NT2/D1 (cell line): Measurements from ENCODE around the gene MYLK2.
A peak's percentile ranks its signal among the peaks of the same experiment; 100 is the strongest.

Source experiments
- DNase-seq: peaks from one replicate; pipeline ENCODE4 v3.0.0-alpha.2; 2011; ENCODE audit warnings: low read depth, low spot score
- H3K27me3 ChIP-seq: 2 replicates; pipeline ENCODE4 v1.6.0; 2011; ENCODE audit warnings: mild to moderate bottlenecking; ENCODE audit not compliant: insufficient read length, insufficient read depth
- H3K36me3 ChIP-seq: 2 replicates; pipeline ENCODE4 v1.6.1; 2011; ENCODE audit warnings: mild to moderate bottlenecking, low read length, mixed read lengths; ENCODE audit not compliant: insufficient read depth, insufficient read length
- H3K4me1 ChIP-seq: 2 replicates; pipeline ENCODE4 v1.5.1; 2011; ENCODE audit not compliant: insufficient read depth, insufficient read length
- H3K4me3 ChIP-seq: 2 replicates; pipeline ENCODE4 v1.5.1; 2011; ENCODE audit warnings: low read depth; ENCODE audit not compliant: insufficient read length
- H3K9ac ChIP-seq: 2 replicates; pipeline ENCODE4 v1.6.0; 2011; ENCODE audit warnings: low read depth; ENCODE audit not compliant: insufficient read length
- H3K9me3 ChIP-seq: 2 replicates; pipeline ENCODE4 v1.5.1; 2011; ENCODE audit warnings: mild to moderate bottlenecking, low read length; ENCODE audit not compliant: insufficient read depth
- SUZ12 ChIP-seq: IDR thresholded peaks from 2 replicates; pipeline ENCODE4 v1.6.1; 2011; ENCODE audit not compliant: insufficient read length, insufficient read depth; ENCODE audit errors: extremely low read depth
- YY1 ChIP-seq: IDR thresholded peaks from 2 replicates; pipeline ENCODE4 v1.6.1; 2011; ENCODE audit not compliant: insufficient read length, insufficient read depth
- ZNF274 ChIP-seq: IDR thresholded peaks from 2 replicates; pipeline ENCODE4 v1.6.1; 2011; ENCODE audit warnings: mild to moderate bottlenecking, low read depth, low read length

The MYLK2 gene

GRCh38 chr20:31831211-31831610 is 12.1 kb downstream of the MYLK2 start:
- Histone ChIP-seq H3K4me3 (no peak overlapping the region), H3K9me3 (no peaks in the 10 kb centered on the region), H3K27me3 (no peaks in the 10 kb centered on the region), H3K36me3 (peaks cover 5% of the 10 kb centered on the region), H3K4me1 (peaks cover 15% of the 10 kb centered on the region), H3K9ac (no peak overlapping the region)
- DNase-seq = no peak
- no peak for TF ChIP-seq ZNF274
- no peak for TF ChIP-seq SUZ12
- TF ChIP-seq YY1 = no peak

- Histone ChIP-seq H3K9me3 (no peaks in the 10 kb centered on the region), H3K9ac (no peak overlapping the region), H3K4me1 (peaks cover 18% of the 10 kb centered on the region), H3K4me3 (no peak overlapping the region), H3K27me3 (no peaks in the 10 kb centered on the region), H3K36me3 (peaks cover 2% of the 10 kb centered on the region)
- TF ChIP-seq ZNF274 (no peak), SUZ12 (no peak), YY1 (no peak)
- no peak for DNase-seq
These were observed 12.7 kb downstream of the MYLK2 start for GRCh38 chr20:31831771-31832306.

- Histone ChIP-seq H3K4me1 (peaks cover 28% of the 10 kb centered on the region), H3K9ac (peak overlapping the region; percentile 50)
- peak; percentile 63 for DNase-seq
These were observed 14.2 kb downstream of the MYLK2 start for GRCh38 chr20:31833130-31833930.

GRCh38 chr20:31833931-31834521 is 14.9 kb downstream of the MYLK2 start:
- Histone ChIP-seq H3K4me1 (peaks cover 28% of the 10 kb centered on the region), H3K4me3 (no peak overlapping the region), H3K27me3 (no peaks in the 10 kb centered on the region), H3K9me3 (no peaks in the 10 kb centered on the region), H3K9ac (peak overlapping the region; percentile 50), H3K36me3 (no peaks in the 10 kb centered on the region)
- DNase-seq = no peak
- TF ChIP-seq ZNF274 (no peak), YY1 (no peak), SUZ12 (no peak)

More at GRCh38 chr20:31833130-31833930, 14.2 kb downstream of the MYLK2 start:
- no peaks in the 10 kb centered on the region for H3K9me3 ChIP-seq
- H3K27me3 ChIP-seq = no peaks in the 10 kb centered on the region
- TF ChIP-seq ZNF274 (no peak), SUZ12 (no peak), YY1 (no peak)
- H3K4me3 ChIP-seq = no peak overlapping the region
- H3K36me3 ChIP-seq = no peaks in the 10 kb centered on the region

GRCh38 chr20:31835554-31835953 is 16.4 kb downstream of the MYLK2 start:
- Histone ChIP-seq H3K9ac (peak overlapping the region; percentile 26), H3K4me1 (peaks cover 28% of the 10 kb centered on the region), H3K4me3 (no peak overlapping the region), H3K36me3 (no peaks in the 10 kb centered on the region), H3K27me3 (no peaks in the 10 kb centered on the region), H3K9me3 (no peaks in the 10 kb centered on the region)
- DNase-seq = no peak
- TF ChIP-seq ZNF274 (no peak), SUZ12 (no peak), YY1 (no peak)

- TF ChIP-seq SUZ12 (no peak), ZNF274 (no peak), YY1 (no peak)
- H3K9ac ChIP-seq = peak overlapping the region; percentile 26
- no peaks in the 10 kb centered on the region for H3K9me3 ChIP-seq
- DNase-seq = no peak
- H3K36me3 ChIP-seq = no peaks in the 10 kb centered on the region
- peaks cover 32% of the 10 kb centered on the region for H3K4me1 ChIP-seq
- H3K27me3 ChIP-seq = no peaks in the 10 kb centered on the region
- no peak overlapping the region for H3K4me3 ChIP-seq
These were observed 17.1 kb downstream of the MYLK2 start for GRCh38 chr20:31835977-31836852.
